ENCODE results near the gene PTPRC.

The PTPRC gene

DNA sequence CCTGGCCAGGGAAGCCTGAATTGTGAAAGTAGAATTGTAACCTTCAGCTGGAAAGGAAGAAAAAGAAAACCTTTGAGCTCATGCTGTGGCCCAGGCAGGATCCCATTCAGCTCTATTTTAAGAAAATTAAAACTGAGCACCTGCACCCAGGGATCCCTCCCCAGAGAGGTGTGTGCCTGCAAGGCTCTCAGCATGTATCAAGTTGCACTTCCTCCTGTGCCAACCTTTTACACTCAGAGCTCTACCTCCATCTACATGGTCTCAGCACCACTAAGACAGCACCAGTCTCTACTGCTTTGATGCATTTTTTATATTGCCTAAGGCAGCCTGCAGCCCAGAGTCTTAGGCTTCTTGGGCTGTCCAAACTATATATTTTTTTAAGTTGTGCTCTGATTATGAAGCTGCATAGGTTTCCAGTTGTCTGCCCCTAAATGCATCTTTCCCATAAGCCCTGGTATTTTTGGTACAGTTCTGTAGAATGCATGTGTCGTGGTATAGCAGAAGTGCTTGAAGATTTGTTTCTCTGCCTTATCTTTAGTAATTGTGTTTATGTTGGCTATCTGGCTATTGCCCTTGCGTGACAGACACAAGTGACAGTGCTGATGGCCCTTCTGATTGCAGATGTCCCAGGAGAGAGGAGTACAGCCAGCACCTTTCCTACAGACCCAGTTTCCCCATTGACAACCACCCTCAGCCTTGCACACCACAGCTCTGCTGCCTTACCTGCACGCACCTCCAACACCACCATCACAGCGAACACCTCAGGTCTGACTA is 63.1 kb downstream of the PTPRC start:
- no peak for DNase-seq (ENCODE audit: low read depth)

DNA sequence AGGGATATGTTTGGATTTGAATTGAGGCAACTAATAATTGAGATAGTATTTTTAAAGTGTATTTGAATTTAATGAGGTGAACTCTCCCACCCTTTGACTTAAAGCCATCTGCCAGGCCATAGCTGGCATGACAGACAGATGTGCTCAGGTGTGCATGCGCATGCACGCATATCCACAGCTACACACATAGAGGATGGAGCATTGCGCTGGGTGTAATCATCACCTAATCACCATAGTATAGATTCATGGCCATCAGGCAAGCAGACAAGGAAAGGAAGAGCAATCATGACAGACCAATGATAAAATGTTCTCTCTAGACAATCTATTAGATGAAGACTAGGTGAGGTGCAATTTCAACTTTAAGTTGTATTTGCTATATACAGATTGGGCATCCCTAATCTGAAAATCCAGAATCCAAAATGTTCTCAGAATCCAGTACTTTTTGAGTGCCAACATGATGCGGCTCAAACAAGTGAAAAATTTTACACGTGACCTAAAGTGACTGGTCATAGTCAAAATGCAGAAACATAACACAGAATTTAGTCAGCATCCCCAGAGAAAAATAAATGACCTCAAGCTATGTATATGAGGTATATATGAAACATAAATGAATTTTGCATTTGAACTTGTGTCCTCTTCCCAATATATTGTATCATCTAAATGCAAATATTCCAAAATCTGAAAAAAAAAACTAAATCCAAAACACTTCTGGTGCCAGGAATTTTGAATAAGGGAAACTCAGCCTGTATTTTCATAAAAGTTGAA is 70.1 kb downstream of the PTPRC start:
- no peak for DNase-seq (ENCODE audit: low read depth)

DNA sequence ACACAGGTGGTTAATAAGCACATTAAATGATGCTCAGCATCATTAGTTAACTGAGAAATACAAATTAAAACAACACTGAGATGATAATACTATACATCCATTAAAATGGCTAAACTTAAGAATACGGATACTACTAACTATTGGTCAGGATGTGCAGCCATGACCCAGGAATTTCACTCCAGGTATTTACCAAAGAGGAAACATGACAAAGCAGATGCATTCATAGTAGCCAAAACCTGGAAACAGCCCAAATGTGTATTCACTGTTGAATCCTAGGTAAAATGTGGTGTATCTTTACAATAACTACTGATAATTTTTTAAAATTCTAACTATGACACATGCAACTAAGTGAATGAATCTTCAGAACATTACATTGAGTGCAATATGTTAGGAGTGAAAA is 73.0 kb downstream of the PTPRC start:
- no peak for DNase-seq (ENCODE audit: low read depth)

DNA sequence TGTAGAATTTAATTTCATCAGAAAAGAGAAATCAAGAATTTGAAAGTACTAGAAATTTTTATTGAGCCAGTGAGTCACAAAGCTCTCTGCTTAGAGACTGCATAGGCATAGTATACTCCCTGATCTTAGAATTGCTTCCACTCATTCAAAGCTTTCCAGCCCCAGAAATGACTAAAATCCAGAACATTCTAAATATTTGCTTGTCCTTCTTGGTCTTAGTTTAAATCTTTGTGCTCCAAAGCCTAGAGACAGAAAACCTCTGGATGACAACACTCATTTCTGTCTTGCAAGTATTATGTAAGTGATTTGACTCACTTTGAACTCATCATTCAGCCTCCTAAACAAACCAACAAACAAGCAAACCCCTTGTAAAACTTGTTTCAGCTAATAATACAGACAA is 74.2 kb downstream of the PTPRC start:
- DNase-seq (ENCODE audit: low read depth), result no peak

DNA sequence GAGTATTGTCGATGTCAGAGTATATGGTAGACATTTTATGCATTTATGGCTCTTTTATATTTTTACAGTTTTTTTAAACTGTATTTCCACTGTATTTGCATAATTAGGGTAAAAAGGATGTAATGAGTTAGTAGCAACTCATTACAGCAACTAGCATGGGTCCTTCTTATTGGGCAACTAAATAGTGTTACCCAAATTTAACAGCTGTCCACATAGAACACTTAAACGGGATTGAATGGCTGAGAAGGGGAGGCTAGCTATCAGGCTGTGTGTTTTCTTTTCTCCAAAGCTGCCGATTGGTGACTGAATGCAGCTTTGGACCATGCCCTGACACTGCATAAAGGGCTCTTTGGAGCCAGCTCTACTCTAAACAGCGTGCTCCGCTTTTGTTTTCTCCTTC is 75.4 kb downstream of the PTPRC start:
- DNase-seq (ENCODE audit: low read depth), result no peak

DNA sequence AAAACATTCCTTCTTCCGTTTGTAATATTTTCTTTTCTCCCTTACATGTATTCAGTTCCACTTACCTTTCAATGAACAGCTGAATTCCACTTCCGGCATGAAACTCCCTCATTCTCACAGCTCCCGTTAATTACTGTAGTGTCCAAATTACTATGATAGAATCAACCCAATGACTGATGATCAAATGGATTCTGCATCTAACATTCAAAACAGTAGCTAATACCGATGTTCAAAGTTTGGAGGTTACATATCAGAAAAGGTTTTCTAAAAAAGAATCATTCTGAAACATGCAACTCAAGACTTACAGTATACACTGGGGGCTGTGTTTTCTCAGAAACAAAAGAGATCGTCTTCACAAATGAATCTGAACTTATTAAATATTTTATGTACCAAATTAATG is 77.2 kb downstream of the PTPRC start:
- DNase-seq (ENCODE audit: low read depth), result no peak

DNA sequence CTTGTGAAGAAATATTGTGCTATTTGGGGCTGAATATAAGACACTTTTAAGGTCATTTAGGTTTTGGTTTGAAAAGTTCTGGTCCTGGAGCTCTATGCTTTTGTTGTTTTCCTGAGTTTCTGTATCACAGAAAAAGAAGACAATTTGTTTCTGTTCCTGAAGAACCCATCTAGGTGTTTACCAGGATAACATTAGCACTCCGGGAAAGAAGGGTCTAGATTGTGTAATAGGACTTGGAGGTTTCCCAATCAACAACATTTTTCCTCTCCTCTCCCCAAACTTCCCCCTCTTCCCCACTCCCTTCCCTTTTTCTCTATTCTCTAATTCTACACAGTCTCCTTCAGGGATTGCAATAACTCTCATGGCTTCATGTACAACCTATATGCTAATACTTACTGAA is 78.7 kb downstream of the PTPRC start:
- no peak for DNase-seq (ENCODE audit: low read depth)

DNA sequence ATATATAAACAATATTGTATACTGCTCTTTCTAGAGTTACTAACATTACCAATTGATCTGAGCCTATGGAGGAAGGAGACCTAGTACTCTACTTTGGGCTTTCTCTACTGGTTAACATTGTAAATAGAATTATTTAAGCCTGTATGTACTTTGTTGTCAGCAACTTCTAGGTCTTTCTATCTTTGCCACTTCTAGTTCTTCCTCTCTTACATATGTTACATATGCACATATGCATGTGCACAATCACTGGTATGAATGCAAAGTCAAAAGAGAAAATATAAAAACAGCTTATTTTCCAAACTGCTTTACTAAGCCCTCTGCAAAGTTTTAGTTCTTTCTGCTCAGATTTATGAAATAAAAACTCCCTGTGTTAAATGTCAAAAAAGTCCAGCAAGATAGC is 84.3 kb downstream of the PTPRC start:
- DNase-seq (ENCODE audit: low read depth), result no peak

DNA sequence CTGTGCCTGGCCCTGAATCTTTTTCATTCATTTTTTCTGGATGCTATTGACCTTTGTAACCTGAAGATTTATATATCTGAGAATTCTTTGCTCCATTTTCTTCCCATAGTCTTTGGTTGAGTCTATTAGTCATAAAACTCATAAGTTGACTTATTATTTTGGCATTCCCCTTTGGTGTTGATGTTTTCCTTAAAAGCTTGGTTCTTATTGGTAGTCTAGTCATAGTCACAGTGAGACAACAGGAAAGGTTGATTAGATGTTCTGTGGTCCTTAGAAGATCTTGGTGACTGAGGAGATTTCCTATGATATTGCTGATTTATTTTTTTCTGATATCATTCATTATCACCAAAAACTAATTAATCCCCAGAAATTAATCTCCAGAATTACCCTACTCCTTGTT is 86.2 kb downstream of the PTPRC start:
- no peak for DNase-seq (ENCODE audit: low read depth)

DNA sequence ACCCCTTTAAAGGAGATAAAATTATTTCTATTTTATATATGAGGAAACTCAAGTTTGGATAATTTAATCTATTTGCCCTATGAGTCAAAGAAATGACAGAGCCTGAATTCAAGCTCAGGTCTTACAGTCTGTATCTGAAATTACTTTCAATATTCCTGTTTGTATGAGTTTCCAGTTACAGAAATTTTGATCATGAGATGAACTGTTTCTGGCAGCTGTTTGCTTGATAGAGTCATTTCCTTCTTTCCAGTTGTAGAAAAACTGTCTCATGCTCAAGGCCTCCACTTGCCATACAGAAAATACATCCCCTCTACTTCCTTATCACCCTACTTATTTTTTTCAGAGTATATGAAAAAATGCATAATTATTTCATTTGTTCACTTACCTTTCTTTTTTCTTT is 87.6 kb downstream of the PTPRC start:
- DNase-seq (ENCODE audit: low read depth), result no peak

DNA sequence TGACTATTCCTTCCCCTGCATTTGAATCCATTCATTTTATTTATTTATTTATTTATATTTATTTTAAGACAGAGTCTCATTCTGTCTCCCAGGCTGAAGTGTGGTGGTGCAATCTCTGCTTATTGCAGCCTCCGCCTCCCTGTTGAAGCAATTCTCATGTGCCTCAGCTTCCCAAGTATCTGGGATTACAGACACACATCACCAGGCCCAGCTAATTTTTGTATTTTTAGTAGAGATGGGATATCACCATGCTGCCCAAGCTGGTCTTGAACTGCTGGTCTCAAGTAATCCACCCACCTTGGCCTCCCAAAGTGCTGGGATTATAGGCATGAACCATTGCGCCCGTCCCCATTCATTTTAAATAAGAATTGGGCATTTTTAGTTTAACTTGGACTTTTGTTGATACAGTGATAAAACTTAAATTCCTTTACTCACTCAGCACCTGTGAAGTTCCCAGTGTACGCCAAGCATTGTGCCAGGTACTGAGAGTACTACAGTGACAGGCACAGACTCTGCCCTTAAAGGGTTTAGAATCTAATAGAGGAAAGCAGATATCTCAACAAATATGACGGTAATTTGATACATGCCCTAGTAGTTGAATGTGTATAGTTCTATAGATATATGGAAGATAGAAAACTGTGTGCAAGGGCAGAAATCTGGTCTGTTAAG is 90.5 kb downstream of the PTPRC start:
- DNase-seq (ENCODE audit: low read depth), result no peak

DNA sequence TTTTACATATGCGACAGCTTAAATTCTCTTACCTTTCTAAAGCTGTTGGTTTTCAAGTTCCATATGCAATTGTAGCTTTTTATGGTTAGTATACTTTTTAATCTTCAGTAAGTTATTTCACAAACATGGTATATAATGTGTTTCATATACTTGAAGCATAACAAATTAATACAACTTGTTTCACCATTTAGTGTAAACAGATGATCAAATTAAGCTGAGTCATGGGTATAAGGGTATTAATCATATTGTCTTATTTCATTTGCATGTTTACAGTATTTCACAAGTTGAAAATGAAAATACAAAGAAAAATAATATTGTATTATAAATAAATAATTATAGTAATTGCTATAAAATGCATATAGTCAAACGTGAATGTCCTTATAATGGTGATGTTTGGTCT is 92.1 kb downstream of the PTPRC start:
- DNase-seq (ENCODE audit: low read depth), result no peak

DNA sequence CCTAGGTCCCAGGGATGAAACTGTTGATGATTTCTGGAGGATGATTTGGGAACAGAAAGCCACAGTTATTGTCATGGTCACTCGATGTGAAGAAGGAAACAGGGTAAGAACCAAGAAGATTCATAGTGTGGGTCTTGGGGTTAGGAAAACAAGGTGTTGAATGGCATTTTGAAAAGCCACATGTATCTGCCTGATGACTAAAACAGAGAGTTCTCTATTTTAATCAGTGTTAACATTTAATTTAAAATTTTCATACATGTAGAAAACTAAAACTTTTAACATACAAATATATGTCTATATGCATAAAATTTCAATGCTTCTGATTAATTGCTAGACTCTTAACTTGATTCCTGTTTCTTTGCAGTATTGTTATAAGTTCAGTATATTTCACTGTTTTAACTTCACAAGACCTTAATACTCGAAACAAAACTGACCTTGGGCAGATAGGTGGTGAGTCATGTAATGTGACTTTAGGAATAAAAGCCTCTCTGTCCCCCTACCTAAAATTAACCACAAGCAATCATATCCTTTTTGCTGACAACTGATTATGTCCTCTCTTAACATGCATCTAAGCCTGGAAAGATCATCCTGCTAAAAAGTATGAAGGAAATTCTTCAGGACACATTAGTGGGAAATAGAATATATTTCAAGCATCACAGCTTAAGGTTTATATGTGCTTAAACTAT is 95.6 kb downstream of the PTPRC start:
- DNase-seq (ENCODE audit: low read depth), result no peak

DNA sequence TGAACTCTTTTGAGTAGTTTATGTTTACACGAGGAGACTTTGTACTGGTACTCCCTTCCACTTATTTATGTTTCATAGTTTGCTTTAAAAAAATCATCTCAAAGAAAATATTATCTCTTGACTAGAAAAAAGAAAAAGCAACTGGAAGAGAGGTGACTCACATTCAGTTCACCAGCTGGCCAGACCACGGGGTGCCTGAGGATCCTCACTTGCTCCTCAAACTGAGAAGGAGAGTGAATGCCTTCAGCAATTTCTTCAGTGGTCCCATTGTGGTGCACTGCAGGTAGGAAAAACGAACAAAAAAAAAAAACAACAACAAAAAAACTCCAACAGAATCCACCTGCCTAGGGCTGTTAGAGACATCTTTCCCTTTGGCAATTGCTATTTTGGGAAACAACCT is 102.9 kb downstream of the PTPRC start:
- DNase-seq (ENCODE audit: low read depth), result no peak

DNA sequence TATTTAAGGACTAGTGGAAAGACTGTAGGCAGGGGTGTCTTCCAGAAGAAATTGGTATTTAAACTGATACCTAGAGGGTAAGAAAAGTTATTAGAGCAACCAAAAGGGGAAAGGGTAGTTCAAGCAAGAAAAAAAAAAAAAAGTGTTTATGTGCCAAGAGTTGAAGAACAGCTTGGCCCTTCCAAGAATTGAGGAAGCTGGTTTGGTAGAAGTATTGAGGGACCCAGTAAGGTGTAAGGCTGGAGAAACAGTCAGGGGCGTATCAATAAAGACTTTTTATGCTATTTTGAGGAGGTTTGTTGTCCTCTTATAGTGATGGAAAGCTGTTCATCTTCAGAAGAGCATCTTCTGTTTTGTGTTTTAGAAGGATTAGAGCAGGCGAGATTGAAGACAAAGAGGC is 108.3 kb downstream of the PTPRC start:
- DNase-seq (ENCODE audit: low read depth), result no peak

DNA sequence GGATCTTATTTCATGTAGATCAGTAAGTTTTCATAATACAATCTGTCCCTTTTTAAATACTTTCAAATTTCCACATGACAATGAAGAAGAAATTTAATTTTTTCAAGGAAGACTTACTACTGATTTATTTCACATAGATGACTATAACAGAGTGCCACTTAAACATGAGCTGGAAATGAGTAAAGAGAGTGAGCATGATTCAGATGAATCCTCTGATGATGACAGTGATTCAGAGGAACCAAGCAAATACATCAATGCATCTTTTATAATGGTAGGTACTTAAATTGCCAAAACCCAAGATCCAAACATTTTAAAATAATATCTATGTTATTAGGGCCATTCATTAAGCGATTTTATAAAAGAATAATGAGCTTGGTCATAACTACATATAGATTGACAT is 110.4 kb downstream of the PTPRC start:
- no peak for DNase-seq (ENCODE audit: low read depth)

DNA sequence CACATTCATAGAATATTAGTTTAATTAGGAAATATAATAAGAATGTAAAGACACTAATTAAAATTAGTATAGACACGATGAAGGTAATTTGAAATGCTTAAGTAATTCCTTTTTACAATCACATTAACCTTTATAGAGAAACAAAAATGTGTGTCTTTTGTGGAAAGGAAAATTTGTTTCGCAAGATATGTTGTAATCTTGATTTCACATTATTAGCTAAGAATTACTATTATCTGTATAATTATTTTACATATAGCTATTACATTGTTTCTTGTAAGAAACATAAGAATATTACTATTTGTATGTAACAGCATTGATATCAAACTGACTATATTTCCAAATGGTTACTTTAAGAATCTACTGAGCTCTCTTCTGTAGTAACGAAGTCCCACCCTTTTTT is 111.2 kb downstream of the PTPRC start:
- no peak for DNase-seq (ENCODE audit: low read depth)

DNA sequence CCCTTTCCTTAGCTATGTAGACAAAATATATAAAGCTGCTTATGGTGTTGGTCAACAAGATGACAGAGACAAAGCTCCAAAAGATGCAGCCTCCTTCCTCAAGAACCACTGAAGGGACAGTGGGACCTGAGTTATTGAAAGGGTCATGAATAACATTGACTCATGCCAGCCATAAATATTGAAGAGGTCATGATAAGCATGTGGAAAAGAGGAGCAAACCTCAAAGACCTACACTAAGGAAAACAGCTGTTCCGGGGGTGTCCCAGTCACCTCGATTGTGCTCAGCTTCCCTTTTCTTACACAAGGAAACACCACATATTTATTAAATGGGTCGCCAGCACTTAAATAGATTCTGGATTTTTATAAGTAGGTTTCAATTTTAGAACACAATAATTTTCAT is 112.9 kb downstream of the PTPRC start:
- DNase-seq (ENCODE audit: low read depth), result no peak

DNA sequence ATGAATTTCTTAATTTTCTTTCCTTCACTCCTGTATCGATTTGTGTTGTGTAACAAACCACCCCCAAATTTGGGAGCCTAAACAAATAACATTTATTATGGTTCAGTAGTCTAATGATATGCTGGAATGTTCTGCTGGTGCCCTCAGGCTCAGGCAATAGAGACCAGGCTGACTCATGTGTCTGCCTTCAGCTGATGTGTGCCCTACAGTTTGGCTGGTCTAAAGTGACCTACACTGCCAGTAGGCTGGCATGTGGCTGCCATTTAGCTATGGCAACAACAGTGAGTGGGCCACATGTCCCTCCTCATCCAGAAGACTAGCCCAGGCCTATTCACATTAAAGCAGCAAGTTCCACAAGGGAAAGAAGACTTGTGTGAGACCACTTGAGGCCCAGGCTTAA is 115.8 kb downstream of the PTPRC start:
- no peak for DNase-seq (ENCODE audit: low read depth)

DNA sequence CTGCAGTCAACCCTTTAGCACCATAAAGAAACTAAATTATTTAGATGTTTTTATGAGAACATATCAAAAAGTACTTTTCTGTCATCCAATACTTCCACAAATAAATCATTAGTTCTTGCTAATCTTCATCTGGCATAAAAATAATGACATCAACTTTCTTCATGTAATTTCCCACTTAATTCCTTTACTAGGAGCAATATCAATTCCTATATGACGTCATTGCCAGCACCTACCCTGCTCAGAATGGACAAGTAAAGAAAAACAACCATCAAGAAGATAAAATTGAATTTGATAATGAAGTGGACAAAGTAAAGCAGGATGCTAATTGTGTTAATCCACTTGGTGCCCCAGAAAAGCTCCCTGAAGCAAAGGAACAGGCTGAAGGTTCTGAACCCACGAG is 116.9 kb downstream of the PTPRC start:
- no peak for DNase-seq (ENCODE audit: low read depth)

DNA sequence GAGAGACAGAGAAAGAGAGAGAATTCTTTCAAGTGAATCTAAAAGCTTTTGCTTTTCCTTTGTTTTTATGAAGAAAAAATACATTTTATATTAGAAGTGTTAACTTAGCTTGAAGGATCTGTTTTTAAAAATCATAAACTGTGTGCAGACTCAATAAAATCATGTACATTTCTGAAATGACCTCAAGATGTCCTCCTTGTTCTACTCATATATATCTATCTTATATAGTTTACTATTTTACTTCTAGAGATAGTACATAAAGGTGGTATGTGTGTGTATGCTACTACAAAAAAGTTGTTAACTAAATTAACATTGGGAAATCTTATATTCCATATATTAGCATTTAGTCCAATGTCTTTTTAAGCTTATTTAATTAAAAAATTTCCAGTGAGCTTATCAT is 117.6 kb downstream of the PTPRC start:
- DNase-seq (ENCODE audit: low read depth), result no peak

DNA sequence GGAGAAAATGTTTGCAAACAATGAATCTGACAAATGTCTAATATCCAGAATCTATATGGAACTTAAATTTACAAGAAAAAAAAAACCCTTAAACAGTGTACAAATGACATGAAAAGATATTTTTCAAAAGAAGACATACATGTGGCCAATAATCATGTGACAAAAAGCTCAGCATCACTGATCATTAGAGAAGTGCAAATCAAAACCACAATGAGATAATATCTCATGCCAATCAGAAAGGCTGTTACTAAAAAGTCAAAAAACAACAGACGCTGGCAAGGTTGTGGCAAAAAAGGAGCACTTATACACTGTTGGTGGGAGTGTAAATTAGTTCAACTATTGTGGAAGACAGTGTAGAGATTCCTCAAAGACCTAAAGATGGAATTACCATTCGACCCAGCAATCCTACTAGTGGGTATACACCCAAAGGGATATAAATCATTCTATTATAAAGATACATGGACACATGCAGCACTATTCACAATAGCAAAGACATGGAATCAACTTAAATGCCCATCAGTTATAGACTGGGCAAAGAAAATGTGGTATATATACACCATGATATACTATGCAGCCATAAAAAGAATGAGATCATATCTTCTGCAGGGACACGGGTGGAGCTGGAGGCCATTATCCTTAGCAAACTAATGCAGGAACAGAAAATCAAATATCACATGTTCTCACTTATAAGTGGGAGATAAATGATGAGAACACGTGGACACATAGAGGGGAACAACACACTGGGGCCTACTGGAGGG is 123.2 kb downstream of the PTPRC start:
- DNase-seq (ENCODE audit: low read depth), result no peak
